Measurements from ENCODE around the gene TRAPPC2L. TPM values are rescaled to one million over a fixed set of nuclear protein-coding genes. Genes with fewer than 3 reads are reported as not detected.
A peak's percentile ranks its signal among the peaks of the same experiment; 100 is the strongest.

Gene TRAPPC2L
- total and polyA plus RNA-seq, 2 of the 13 experiments (the other 11 are each of a cell fraction or from before 2014, with no cell fraction given) = 96.3 to 107 TPM

- TF ChIP-seq ZNF800 (CRISPR knock-in tag; IDR thresholded peaks at IDR 0.05) (peak; percentile 52; the same call in 1 of the 2 replicates), PAX8 (CRISPR knock-in tag; IDR thresholded peaks at IDR 0.05; ENCODE audit: borderline replicate concordance) (no peak), SIN3B (IDR thresholded peaks at IDR 0.05; ENCODE audit: low read length) (no peak), GFI1 (CRISPR knock-in tag; IDR thresholded peaks at IDR 0.05; ENCODE audit: borderline replicate concordance) (no peak; the same call in none of the 2 replicates), ZNF567 (CRISPR knock-in tag; IDR thresholded peaks at IDR 0.05; ENCODE audit: borderline replicate concordance) (peak; percentile 34; the same call in 1 of the 2 replicates), ZFY (CRISPR knock-in tag; IDR thresholded peaks at IDR 0.05) (peak; percentile 92), ADNP (CRISPR knock-in tag; IDR thresholded peaks at IDR 0.05) (no peak), CREB3 (CRISPR knock-in tag; IDR thresholded peaks at IDR 0.05) (no peak; the same call in 1 of the 2 replicates), ZBTB21 (CRISPR knock-in tag; IDR thresholded peaks at IDR 0.05) (no peak), NR1H2 (CRISPR knock-in tag; IDR thresholded peaks at IDR 0.05; ENCODE audit: borderline replicate concordance, low read depth) (peak; percentile 74)
- TF ChIP-seq, protein P1, sequence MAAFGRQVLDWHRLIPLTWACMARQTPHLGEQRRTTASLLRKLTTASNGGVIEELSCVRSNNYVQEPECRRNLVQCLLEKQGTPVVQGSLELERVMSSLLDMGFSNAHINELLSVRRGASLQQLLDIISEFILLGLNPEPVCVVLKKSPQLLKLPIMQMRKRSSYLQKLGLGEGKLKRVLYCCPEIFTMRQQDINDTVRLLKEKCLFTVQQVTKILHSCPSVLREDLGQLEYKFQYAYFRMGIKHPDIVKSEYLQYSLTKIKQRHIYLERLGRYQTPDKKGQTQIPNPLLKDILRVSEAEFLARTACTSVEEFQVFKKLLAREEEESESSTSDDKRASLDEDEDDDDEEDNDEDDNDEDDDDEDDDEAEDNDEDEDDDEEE (CRISPR knock-in tag; IDR thresholded peaks at IDR 0.05) = peak; percentile 91
- TF ChIP-seq, protein P2, sequence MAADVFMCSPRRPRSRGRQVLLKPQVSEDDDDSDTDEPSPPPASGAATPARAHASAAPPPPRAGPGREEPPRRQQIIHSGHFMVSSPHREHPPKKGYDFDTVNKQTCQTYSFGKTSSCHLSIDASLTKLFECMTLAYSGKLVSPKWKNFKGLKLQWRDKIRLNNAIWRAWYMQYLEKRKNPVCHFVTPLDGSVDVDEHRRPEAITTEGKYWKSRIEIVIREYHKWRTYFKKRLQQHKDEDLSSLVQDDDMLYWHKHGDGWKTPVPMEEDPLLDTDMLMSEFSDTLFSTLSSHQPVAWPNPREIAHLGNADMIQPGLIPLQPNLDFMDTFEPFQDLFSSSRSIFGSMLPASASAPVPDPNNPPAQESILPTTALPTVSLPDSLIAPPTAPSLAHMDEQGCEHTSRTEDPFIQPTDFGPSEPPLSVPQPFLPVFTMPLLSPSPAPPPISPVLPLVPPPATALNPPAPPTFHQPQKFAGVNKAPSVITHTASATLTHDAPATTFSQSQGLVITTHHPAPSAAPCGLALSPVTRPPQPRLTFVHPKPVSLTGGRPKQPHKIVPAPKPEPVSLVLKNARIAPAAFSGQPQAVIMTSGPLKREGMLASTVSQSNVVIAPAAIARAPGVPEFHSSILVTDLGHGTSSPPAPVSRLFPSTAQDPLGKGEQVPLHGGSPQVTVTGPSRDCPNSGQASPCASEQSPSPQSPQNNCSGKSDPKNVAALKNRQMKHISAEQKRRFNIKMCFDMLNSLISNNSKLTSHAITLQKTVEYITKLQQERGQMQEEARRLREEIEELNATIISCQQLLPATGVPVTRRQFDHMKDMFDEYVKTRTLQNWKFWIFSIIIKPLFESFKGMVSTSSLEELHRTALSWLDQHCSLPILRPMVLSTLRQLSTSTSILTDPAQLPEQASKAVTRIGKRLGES (CRISPR knock-in tag; IDR thresholded peaks at IDR 0.05; ENCODE audit: borderline replicate concordance) = no peak
- TF ChIP-seq, protein P3, sequence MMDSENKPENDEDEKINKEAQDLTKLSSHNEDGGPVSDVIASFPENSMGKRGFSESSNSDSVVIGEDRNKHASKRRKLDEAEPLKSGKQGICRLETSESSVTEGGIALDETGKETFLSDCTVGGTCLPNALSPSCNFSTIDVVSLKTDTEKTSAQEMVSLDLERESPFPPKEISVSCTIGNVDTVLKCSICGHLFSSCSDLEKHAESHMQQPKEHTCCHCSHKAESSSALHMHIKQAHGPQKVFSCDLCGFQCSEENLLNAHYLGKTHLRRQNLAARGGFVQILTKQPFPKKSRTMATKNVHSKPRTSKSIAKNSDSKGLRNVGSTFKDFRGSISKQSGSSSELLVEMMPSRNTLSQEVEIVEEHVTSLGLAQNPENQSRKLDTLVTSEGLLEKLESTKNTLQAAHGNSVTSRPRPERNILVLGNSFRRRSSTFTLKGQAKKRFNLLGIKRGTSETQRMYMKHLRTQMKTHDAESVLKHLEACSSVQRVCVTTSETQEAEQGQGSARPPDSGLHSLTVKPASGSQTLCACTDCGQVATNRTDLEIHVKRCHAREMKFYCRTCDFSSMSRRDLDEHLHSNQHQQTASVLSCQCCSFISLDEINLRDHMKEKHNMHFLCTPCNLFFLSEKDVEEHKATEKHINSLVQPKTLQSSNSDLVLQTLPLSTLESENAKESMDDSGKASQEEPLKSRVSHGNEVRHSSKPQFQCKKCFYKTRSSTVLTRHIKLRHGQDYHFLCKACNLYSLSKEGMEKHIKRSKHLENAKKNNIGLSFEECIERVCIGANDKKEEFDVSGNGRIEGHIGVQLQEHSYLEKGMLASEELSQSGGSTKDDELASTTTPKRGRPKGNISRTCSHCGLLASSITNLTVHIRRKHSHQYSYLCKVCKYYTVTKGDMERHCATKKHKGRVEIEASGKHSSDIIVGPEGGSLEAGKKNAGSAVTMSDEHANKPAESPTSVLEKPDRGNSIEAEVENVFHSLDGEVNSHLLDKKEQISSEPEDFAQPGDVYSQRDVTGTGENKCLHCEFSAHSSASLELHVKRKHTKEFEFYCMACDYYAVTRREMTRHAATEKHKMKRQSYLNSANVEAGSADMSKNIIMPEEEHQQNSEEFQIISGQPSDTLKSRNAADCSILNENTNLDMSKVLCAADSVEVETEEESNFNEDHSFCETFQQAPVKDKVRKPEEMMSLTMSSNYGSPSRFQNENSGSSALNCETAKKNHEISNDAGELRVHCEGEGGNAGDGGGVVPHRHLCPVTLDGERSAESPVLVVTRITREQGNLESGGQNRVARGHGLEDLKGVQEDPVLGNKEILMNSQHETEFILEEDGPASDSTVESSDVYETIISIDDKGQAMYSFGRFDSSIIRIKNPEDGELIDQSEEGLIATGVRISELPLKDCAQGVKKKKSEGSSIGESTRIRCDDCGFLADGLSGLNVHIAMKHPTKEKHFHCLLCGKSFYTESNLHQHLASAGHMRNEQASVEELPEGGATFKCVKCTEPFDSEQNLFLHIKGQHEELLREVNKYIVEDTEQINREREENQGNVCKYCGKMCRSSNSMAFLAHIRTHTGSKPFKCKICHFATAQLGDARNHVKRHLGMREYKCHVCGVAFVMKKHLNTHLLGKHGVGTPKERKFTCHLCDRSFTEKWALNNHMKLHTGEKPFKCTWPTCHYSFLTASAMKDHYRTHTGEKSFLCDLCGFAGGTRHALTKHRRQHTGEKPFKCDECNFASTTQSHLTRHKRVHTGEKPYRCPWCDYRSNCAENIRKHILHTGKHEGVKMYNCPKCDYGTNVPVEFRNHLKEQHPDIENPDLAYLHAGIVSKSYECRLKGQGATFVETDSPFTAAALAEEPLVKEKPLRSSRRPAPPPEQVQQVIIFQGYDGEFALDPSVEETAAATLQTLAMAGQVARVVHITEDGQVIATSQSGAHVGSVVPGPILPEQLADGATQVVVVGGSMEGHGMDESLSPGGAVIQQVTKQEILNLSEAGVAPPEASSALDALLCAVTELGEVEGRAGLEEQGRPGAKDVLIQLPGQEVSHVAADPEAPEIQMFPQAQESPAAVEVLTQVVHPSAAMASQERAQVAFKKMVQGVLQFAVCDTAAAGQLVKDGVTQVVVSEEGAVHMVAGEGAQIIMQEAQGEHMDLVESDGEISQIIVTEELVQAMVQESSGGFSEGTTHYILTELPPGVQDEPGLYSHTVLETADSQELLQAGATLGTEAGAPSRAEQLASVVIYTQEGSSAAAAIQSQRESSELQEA (CRISPR knock-in tag; IDR thresholded peaks at IDR 0.05; ENCODE audit: not compliant biosample characterization) = peak; percentile 81
Measured at GRCh38 chr16:88811769-88812512, 45.0 kb upstream of the TRAPPC2L start, which contains the start of gene APRT (continued).

Measured in HepG2 (cell line).